Thyroid gland (tissue), 4 donors: ENCODE measurements around the gene ITFG1. TPM values are rescaled to one million over a fixed set of nuclear protein-coding genes. Genes with fewer than 3 reads are reported as not detected.

Source experiments
- DNase-seq, 2 donors: peaks; one replicate each; pipeline ENCODE4 v3.0.0-alpha.2; 2019
- H3K27ac ChIP-seq, 3 donors: fragments of 200-600 bp; sonication (generic); 1 replicate in 2 of 3; 2 replicates in 1 of 3; pipeline ENCODE4 v1.5.1; 2016 to 2019; ENCODE audit warnings: mild to moderate bottlenecking in 1 of 3, moderate library complexity in 1 of 3
- H3K27me3 ChIP-seq: fragments of 200-600 bp; sonication (generic); one replicate; pipeline ENCODE4 v1.5.1; 2019
- H3K36me3 ChIP-seq, 2 donors: fragments of 200-600 bp; sonication (generic); one replicate each; pipeline ENCODE4 v1.5.1; 2016 to 2019
- H3K4me1 ChIP-seq, 2 donors: fragments of 200-600 bp; sonication (generic); one replicate each; pipeline ENCODE4 v1.5.1; 2017 to 2019
- H3K4me3 ChIP-seq, 3 donors: fragments of 200-600 bp; sonication (generic); replicated peaks in 1 of 3; 1 replicate in 2 of 3; 2 replicates in 1 of 3; pipeline ENCODE4 v1.5.1; 2016; ENCODE audit warnings: mild to moderate bottlenecking in 1 of 3
- H3K9me3 ChIP-seq: fragments of 200-600 bp; sonication (generic); one replicate; pipeline ENCODE4 v1.5.1; 2017
- CTCF ChIP-seq, 6 experiments: fragments of 200-600 bp in 3 of 6; fragments of 450-650 bp in 3 of 6; sonication (generic) in 3 of 6; IDR thresholded peaks; one replicate each; pipeline ENCODE4 v1.5.1; 2016 to 2019; ENCODE audit warnings: antibody characterized with exemption in 6 of 6, mild to moderate bottlenecking in 2 of 6, inconsistent platforms in 1 of 6, moderate library complexity in 1 of 6
- POLR2A ChIP-seq, 2 donors: fragments of 450-650 bp; IDR thresholded peaks; one replicate each; pipeline ENCODE4 v1.6.1; 2017; ENCODE audit warnings: antibody characterized with exemption in 2 of 2, mild to moderate bottlenecking in 2 of 2, moderate library complexity in 1 of 2
- WGBS, 2 donors: methylation state at CpG; one replicate each; pipeline ENCODE4 v1.1.5; 2017; 5-methylcytosine and 5-hydroxymethylcytosine counted together
- intact Hi-C: fragments of 100-400 bp; cut with DNase I; formaldehyde crosslinking; loops from one replicate; pipeline ENCODE4 v1.15.1; 2023
- total RNA-seq, 4 donors: library from RNA; depleted of rRNA; stranded (reverse); fragments of >200 nt; gene quantifications; one replicate each; pipeline ENCODE4 v1.2.3, GENCODE V29; 2016

The ITFG1 gene
- total RNA-seq, 4 donors from 2014 or later = 64.8 to 75.6 (median 71.7) TPM

DNA sequence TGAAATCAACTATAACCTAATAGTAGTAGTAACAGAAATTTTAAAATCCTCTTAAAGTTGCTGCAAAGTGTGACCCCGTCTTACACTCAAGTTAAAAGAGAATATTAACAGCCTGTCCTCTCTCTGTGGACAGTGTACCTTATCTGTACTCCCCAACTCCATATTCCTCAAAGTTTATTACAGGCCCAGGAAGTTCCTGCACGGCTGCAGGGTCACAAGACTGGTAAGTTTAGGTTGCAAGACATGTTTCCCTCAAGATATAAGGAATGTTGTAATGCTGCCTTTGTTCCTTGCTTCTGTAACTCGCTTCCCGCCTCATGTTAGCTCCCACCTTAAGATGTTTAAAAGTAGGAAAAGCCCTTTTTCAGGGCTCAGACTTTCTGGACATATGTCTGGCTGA, 72.2 kb downstream of the ITFG1 start:
- Histone ChIP-seq H3K4me1 (no peaks in the 10 kb centered on the region), H3K36me3 (no peaks in the 10 kb centered on the region), H3K9me3 (no peaks in the 10 kb centered on the region), H3K4me3 (no peak overlapping the region), H3K27ac (no peak overlapping the region), H3K27me3 (no peaks in the 10 kb centered on the region)
- no peak for DNase-seq
- intact Hi-C loops = no loop called here
- WGBS, 2 donors = 94% methylated on average over 4 of the region's 4 CpGs
- TF ChIP-seq POLR2A (IDR thresholded peaks at IDR 0.05) = no peak
- no peak for TF ChIP-seq CTCF (IDR thresholded peaks at IDR 0.05)

DNA sequence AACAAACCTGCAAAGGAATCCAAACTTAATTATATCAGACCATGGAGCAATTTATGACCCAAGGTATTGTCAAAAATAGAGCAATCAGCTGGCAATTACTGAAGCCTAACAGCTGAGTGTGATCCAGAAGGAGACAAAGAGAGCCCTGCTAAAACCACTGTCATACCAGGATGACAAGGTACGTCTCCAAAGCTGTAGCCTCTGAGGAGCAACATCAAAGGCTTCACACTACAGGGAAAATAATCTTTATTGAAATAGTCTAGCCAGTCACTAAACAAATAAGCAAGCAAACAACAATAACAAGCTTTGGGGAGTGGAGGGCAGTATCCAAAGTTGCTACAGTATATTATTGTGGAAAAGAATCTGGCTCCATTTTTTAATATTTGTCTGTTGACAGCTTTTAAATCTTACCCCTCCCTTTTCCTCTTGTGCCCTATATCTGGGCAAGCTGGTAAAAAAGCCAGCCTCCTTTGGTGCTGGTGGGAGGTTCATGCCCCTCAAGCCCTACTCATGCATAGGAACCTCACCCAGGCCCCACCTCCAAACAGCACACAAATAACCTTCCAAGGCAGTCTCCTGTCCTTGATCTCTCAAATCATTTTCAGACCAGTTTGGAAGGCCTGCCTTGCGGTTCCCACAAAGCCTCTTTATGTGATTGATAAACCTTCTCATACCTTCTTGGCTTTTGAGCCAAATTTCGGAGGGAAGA, 73.7 kb downstream of the ITFG1 start:
- H3K4me3 ChIP-seq = no peak overlapping the region
- intact Hi-C loops = no loop called here
- no peak for TF ChIP-seq POLR2A (IDR thresholded peaks at IDR 0.05)
- TF ChIP-seq CTCF (IDR thresholded peaks at IDR 0.05) = no peak
- no peaks in the 10 kb centered on the region for H3K36me3 ChIP-seq
- no peaks in the 10 kb centered on the region for H3K4me1 ChIP-seq
- no peak overlapping the region for H3K27ac ChIP-seq
- H3K27me3 ChIP-seq = no peaks in the 10 kb centered on the region
- 94 to 95% methylated on average over 3 of the region's 3 CpGs for WGBS, 2 donors
- no peaks in the 10 kb centered on the region for H3K9me3 ChIP-seq
- no peak for DNase-seq

- 97 to 98% methylated on average over 5 of the region's 5 CpGs for WGBS, 2 donors
These were observed 74.6 kb downstream of the ITFG1 start for GRCh38 chr16:47386201-47386718.

DNA sequence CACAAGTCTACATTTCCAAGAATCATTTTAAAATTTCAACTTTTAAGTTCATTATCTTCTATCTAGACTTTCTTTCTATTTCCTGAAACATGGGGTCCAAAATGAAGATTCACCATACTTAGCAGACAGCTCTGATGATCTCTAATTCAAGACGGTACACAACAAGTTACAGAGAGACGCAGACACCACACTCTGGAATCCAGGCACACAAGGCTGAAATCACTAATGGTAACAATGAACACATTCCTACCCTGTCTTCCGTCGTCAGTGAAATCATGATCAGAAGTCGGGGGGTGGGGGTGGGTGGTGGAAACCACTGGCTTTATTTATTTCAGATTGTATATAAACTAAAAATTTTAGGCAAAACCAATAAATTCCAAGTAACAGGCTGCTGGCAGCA, 78.5 kb downstream of the ITFG1 start:
- Histone ChIP-seq H3K4me3 (no peak overlapping the region), H3K4me1 (no peaks in the 10 kb centered on the region), H3K27ac (no peak overlapping the region), H3K36me3 (no peaks in the 10 kb centered on the region), H3K27me3 (no peaks in the 10 kb centered on the region), H3K9me3 (no peaks in the 10 kb centered on the region)
- 91 to 93% methylated on average over 5 of the region's 5 CpGs for WGBS, 2 donors
- no peak for DNase-seq
- intact Hi-C loops = no loop called here
- no peak for TF ChIP-seq CTCF (IDR thresholded peaks at IDR 0.05)
- TF ChIP-seq POLR2A (IDR thresholded peaks at IDR 0.05) = no peak

More at GRCh38 chr16:47386201-47386718, 74.6 kb downstream of the ITFG1 start:
- Histone ChIP-seq H3K4me3 (no peak overlapping the region), H3K36me3 (no peaks in the 10 kb centered on the region), H3K4me1 (no peaks in the 10 kb centered on the region), H3K9me3 (no peaks in the 10 kb centered on the region), H3K27ac (no peak overlapping the region), H3K27me3 (no peaks in the 10 kb centered on the region)
- intact Hi-C loops = no loop called here
- no peak for DNase-seq
- no peak for TF ChIP-seq CTCF (IDR thresholded peaks at IDR 0.05)

- TF ChIP-seq CTCF (IDR thresholded peaks at IDR 0.05) (no peak), POLR2A (IDR thresholded peaks at IDR 0.05) (no peak)
- H3K27ac ChIP-seq = no peak overlapping the region
- H3K4me1 ChIP-seq = no peaks in the 10 kb centered on the region
- intact Hi-C loops = no loop called here
- no peaks in the 10 kb centered on the region for H3K36me3 ChIP-seq
- WGBS, 2 donors = 76 to 83% methylated on average over 3 of the region's 3 CpGs
- no peaks in the 10 kb centered on the region for H3K27me3 ChIP-seq
- H3K9me3 ChIP-seq = no peaks in the 10 kb centered on the region
- DNase-seq = no peak
- H3K4me3 ChIP-seq = no peak overlapping the region
These were observed 83.7 kb downstream of the ITFG1 start for GRCh38 chr16:47377154-47377553.
